BJ (cell line): Measurements from ENCODE around the gene RAPGEF6. TPM values are rescaled to one million over a fixed set of nuclear protein-coding genes. Genes with fewer than 3 reads are reported as not detected.

Experiments used
- CTCF ChIA-PET: fragments of 350-600 bp; formaldehyde crosslinking; extraction: SDS; loops from one replicate; lab custom pipeline; 2021; ENCODE audit warnings: antibody characterized with exemption, inconsistent platforms; lab: Yijun Ruan, JAX
- POLR2A ChIA-PET: fragments of 300-600 bp; sonication (Branson Sonifier 250); formaldehyde crosslinking; extraction: SDS; loops from one replicate; lab custom pipeline; 2021; ENCODE audit warnings: antibody characterized with exemption; lab: Charles Lee
- DNase-seq: peaks from one replicate; pipeline ENCODE4 v3.0.0-alpha.2; 2011; ENCODE audit warnings: low read depth
- H3K27me3 ChIP-seq: 2 replicates; pipeline ENCODE4 v1.6.0; 2011; ENCODE audit warnings: low read length; ENCODE audit not compliant: control insufficient read depth, insufficient read depth
- H3K36me3 ChIP-seq: 2 replicates; pipeline ENCODE4 v1.5.1; 2011; ENCODE audit warnings: low read length; ENCODE audit not compliant: control insufficient read depth, insufficient read depth
- H3K4me3 ChIP-seq: 2 replicates; pipeline ENCODE4 v1.5.1; 2011; ENCODE audit warnings: low read depth, mild to moderate bottlenecking, control low read depth, low read length
- CTCF ChIP-seq: IDR thresholded peaks from 2 replicates; pipeline ENCODE4 v1.5.1; 2011; ENCODE audit warnings: low read depth, mild to moderate bottlenecking, control low read depth, inconsistent platforms, low read length, moderate library complexity; ENCODE audit not compliant: insufficient read depth
- polyA plus RNA-seq: library from polyadenylated mRNA; depleted of rRNA; stranded (reverse); fragments of >200 nt; gene quantifications from 2 replicates; pipeline ENCODE4 v1.2.3, GENCODE V29; 2011

The RAPGEF6 gene
- polyA plus RNA-seq, 1 experiment, result 6.2 TPM

DNA sequence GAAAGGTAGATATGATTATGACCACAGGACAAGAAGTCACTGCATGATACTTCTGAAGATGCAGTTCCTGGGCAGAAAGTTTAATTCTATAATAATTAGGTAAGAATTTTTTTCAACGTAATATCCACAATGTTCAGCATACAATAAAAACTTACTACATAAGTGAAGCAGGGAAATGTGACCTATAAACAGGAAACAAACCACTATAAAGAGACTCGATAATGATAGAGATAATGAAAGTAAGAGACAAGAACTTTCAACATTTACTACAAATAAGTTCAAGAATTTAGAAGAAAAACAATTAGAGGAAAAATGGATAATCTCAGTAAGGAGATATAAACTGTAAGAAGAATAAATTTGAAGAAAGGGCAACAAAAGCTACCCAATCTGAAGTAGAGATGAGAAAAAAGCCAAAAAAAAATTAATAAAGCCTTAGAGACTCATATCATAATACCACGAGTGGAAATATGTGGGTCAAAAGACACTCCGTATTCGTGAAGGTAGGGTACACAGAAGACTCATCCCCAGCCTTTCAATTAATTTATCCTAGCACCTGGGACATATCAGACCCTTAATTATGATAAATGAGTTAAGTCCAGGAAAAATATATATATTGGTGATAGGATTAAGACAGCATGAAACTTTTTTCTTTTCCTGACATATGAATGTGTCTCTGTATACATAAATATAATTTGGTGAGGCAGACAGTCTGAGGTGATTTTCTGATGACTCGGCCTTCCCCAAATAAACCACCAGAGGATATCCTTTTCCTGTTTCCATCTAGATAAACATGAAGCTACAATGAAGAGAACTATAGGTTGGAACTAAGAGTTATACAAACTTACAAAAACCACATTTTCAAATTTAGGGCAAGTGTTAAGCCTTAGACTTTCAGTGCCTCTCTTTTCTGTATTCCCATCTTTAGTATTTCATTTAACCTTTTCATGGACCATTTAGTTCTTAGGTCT, 120.4 kb downstream of the RAPGEF6 start:
- DNase-seq, result no peak
- Histone ChIP-seq H3K36me3 (no peaks in the 10 kb centered on the region), H3K4me3 (no peak overlapping the region), H3K27me3 (no peaks in the 10 kb centered on the region)
- peak; percentile 2; the same call in 1 of the 2 replicates for TF ChIP-seq CTCF
- POLR2A ChIA-PET, result no interaction called here
- CTCF ChIA-PET, result interaction anchor here (1.4 kb wide), 1 partner anchor 19 kb away, joined by 3 read pairs; no protein-coding TSS in a partner anchor

GRCh38 chr5:131513780-131514179, 121.2 kb downstream of the RAPGEF6 start:
- Histone ChIP-seq H3K27me3 (no peaks in the 10 kb centered on the region), H3K4me3 (no peak overlapping the region), H3K36me3 (no peaks in the 10 kb centered on the region)
- no peak for TF ChIP-seq CTCF
- ChIA-PET CTCF (no interaction called here), POLR2A (no interaction called here)
- no peak for DNase-seq

GRCh38 chr5:131511934-131512333, 123.1 kb downstream of the RAPGEF6 start:
- ChIA-PET CTCF (interaction anchor here (1.7 kb wide), 1 partner anchor 21 kb away, joined by 3 read pairs; no protein-coding TSS in a partner anchor), POLR2A (no interaction called here)
- H3K27me3 ChIP-seq, result no peaks in the 10 kb centered on the region

GRCh38 chr5:131509801-131510200, 125.2 kb downstream of the RAPGEF6 start:
- DNase-seq, result no peak
- no peaks in the 10 kb centered on the region for H3K36me3 ChIP-seq
- no peaks in the 10 kb centered on the region for H3K27me3 ChIP-seq
- no peak overlapping the region for H3K4me3 ChIP-seq
- no peak for TF ChIP-seq CTCF
- POLR2A ChIA-PET, result no interaction called here
- CTCF ChIA-PET, result no interaction called here

More at GRCh38 chr5:131511934-131512333, 123.1 kb downstream of the RAPGEF6 start:
- no peak for TF ChIP-seq CTCF
- no peak for DNase-seq
- Histone ChIP-seq H3K4me3 (no peak overlapping the region), H3K36me3 (no peaks in the 10 kb centered on the region)

DNA sequence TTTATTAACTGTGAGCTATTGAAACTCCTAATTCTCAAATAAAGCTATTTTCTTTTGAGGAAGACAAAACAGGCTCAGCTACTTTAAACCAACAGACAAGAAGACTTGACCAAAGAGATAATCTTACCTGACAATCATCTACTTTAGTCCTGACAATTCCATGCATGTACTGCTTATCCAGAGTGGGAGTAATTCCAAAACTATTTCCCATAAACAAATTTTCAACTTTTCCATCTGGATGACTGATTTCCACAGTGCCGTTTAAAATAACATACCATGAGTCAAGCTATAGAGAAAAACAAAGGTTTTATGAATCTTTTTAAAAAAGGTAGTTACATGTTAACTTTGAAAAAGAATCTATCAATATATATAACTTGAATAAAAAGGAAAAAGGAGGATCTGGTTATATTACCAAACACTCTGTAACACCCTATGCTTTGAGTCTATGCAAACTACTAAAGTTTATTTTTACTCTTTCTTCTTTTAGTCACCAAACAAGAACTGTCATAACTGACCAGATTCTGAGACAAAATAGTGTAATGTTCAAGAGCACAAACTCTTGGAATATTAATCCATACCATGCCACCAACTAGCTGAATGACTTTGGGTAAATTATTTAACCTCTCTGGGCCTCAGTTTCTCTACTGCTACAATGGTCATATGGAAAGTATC, 129.7 kb downstream of the RAPGEF6 start:
- no peak overlapping the region for H3K4me3 ChIP-seq
- ChIA-PET POLR2A (interaction anchor here (0.6 kb wide), 1 partner anchor 88 kb away, joined by 3 read pairs; no protein-coding TSS in a partner anchor), CTCF (interaction anchor here (2.0 kb wide), 1 partner anchor 502 kb away, joined by 4 read pairs; no protein-coding TSS in a partner anchor)
- TF ChIP-seq CTCF, result no peak
- H3K27me3 ChIP-seq, result no peaks in the 10 kb centered on the region
- no peak for DNase-seq
- H3K36me3 ChIP-seq, result no peaks in the 10 kb centered on the region
